Adipocyte (in vitro differentiated cells): Measurements from ENCODE around the gene ZNF512B.
A peak's percentile ranks its signal among the peaks of the same experiment; 100 is the strongest.

ENCODE experiments used
- DNase-seq: peaks from one replicate; pipeline ENCODE4 v3.0.0-alpha.2; 2015; ENCODE audit warnings: low read depth
- H3K27me3 ChIP-seq: replicated peaks from 2 replicates; pipeline ENCODE4 v1.7.0; 2013; ENCODE audit warnings: mild to moderate bottlenecking, low read length, moderate library complexity; ENCODE audit not compliant: control insufficient read depth, insufficient read depth
- H3K36me3 ChIP-seq: 2 replicates; pipeline ENCODE4 v1.7.0; 2013; ENCODE audit warnings: low read length, mild to moderate bottlenecking, moderate library complexity; ENCODE audit not compliant: control insufficient read depth, insufficient read depth, severe bottlenecking
- H3K4me1 ChIP-seq: 2 replicates; pipeline ENCODE4 v1.7.0; 2013; ENCODE audit warnings: mild to moderate bottlenecking, low read length, moderate library complexity; ENCODE audit not compliant: control insufficient read depth, insufficient read depth
- H3K4me3 ChIP-seq: 2 replicates; pipeline ENCODE4 v1.7.0; 2013; ENCODE audit warnings: mild to moderate bottlenecking, low read length, moderate library complexity
- H3K9ac ChIP-seq: 2 replicates; pipeline ENCODE4 v1.7.0; 2013; ENCODE audit warnings: mild to moderate bottlenecking, low read length, moderate library complexity
- H3K9me3 ChIP-seq: 2 replicates; pipeline ENCODE4 v1.7.0; 2013; ENCODE audit warnings: mild to moderate bottlenecking, low read length, moderate library complexity; ENCODE audit not compliant: control insufficient read depth

Gene ZNF512B

DNA sequence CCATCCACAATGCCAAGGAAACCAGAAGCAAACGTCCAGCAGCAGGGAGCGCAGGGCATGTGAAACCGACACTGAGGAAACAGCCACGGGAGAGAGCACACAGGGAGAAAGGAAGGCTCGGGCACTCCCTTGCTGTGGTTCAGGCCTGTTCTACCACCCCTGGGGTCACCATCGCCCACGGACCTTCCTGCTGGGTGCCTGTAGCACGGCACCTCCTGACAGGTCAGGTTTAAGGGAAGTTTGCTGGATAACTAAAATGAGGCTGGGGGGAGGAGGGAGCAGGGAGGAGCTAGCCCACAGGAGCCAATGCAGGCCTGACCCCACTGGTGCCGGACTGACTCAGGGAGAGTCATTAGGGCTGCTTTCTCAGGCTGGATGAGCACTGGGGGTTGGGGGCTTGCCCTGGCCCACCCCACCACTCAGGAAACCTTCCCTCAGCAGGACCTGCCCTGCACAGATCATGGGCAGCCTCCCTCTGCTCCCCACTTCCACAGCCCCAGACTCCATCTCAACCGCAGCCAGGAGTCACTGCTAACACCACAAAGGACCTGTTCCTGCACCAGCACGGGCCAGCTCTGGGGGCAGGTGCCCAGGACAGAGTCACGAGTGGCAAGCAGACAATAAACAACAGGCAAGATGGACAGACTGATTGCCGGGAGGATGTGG lies 15.8 kb downstream of the ZNF512B start:
- Histone ChIP-seq H3K27me3 (no peaks in the 10 kb centered on the region), H3K9me3 (no peaks in the 10 kb centered on the region), H3K9ac (peak overlapping the region; percentile 99), H3K4me3 (peak overlapping the region; percentile 93), H3K36me3 (peaks cover 1% of the 10 kb centered on the region), H3K4me1 (peaks cover 63% of the 10 kb centered on the region)
- DNase-seq, result no peak

DNA sequence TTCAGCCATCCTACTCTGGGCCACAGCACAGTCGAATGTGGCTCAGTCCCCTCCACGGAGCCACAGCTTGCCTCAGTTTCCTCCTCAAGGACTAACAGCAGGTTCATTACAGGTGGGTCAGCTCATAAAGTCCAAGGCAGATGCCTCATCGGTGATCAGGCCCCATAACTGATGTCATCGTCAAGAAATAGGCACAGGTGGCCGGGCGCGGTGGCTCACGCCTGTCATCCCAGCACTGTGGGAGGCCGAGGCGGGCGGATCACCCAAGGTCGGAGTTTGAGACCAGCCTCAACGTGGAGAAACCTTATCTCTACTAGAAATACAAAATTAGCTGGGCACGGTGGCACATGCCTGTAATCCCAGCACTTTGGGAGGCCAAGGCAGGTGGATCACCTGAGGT lies 17.0 kb downstream of the ZNF512B start:
- no peak overlapping the region for H3K4me3 ChIP-seq
- no peaks in the 10 kb centered on the region for H3K27me3 ChIP-seq
- peaks cover 61% of the 10 kb centered on the region for H3K4me1 ChIP-seq
- H3K36me3 ChIP-seq, result no peaks in the 10 kb centered on the region
- no peak overlapping the region for H3K9ac ChIP-seq
- H3K9me3 ChIP-seq, result no peaks in the 10 kb centered on the region
- DNase-seq, result no peak

DNA sequence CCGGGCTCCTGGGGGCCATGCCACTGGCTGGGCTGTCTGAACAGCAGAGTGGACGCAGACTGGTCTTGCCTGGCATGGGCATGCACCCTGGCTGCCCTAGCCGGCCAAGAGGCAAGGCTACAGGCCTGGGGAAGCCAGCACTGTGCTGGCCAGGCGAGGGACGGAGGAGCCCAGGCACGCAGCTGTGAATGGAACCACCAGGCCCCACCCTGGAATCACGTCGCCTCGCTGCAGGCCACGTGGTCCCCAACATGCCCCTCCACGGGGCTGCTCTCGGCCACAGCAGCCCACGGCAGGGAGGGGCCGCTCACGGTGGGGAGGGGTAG lies 17.6 kb downstream of the ZNF512B start:
- Histone ChIP-seq H3K4me3 (no peak overlapping the region), H3K36me3 (no peaks in the 10 kb centered on the region), H3K4me1 (peaks cover 56% of the 10 kb centered on the region), H3K9me3 (no peaks in the 10 kb centered on the region), H3K9ac (no peak overlapping the region), H3K27me3 (no peaks in the 10 kb centered on the region)
- no peak for DNase-seq

DNA sequence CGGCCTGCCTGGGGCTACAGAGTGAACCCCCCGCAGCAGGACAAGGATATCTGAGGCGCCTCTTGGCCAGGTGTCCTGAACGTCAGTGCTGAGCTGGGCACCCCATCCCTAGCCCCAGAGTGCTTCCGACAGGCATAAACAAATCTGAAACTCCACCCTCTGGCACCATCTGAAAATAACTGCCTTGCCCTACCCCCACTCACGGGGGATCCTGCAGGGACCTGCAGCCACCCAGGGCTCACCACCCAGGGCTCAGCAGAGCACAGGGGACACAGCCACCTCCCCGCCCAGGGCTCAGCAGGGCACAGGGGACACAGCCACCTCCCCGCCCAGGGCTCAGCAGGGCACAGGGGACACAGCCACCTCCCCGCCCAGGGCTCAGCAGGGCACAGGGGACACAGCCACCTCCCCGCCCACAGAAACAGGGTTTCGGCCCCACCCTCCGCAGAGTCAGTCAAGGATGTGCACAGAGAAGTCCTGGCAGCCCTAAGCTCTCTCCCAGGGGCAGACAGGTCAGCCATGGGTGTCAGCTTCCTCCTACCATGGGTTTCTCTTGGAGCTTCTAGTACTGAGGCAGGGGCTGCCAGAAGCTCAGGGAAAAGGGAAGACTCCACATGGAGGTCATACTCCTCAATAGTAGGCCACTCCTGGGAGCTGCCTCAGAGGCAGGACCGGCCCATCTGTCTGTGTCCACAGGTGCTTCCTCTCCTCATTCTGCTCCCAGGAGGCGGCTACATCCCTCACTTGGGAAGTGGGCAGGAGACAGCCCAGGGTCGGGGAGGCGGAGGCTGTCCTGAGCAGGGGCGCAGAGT lies 18.1 kb downstream of the ZNF512B start:
- peaks cover 51% of the 10 kb centered on the region for H3K4me1 ChIP-seq
- no peaks in the 10 kb centered on the region for H3K36me3 ChIP-seq
- DNase-seq, result no peak
- H3K9ac ChIP-seq, result peak overlapping the region; percentile 22
- H3K4me3 ChIP-seq, result no peak overlapping the region
- no peaks in the 10 kb centered on the region for H3K9me3 ChIP-seq
- H3K27me3 ChIP-seq, result no peaks in the 10 kb centered on the region

DNA sequence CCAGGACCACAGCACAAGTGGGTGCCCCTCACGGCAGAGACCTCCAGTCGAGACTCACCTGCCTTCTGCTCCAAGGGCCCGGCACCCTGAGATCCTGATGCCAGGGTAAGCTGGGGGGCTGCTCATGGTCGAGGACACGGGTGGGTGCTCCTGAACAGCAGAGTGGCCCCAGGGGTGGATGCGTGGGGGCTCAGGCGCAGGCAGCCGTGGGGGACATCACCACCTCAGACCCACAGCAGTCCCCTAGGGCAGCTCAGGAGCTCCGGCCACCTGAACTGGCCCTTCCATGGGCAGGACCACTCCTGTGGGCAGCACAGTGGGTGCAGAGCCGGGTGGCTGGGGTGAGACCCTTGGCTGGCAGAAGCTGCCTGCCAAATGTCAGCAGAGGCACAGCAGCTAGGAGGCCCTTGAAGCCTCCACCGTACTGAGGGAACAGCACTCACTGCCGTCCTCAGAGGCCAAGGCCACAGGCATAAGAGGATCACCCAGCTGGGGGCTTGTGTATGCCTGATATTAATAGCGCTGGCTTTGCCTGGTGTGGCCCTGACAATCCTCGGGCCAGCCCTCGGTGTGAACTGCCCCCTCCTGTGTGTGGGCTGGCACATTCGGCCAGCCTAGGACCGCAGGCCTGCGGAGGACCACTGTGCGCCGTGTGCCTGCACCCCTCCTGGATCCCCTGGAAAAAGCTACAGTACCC lies 18.9 kb downstream of the ZNF512B start:
- Histone ChIP-seq H3K9ac (peak overlapping the region; percentile 40), H3K27me3 (no peaks in the 10 kb centered on the region), H3K4me1 (peaks cover 51% of the 10 kb centered on the region)

DNA sequence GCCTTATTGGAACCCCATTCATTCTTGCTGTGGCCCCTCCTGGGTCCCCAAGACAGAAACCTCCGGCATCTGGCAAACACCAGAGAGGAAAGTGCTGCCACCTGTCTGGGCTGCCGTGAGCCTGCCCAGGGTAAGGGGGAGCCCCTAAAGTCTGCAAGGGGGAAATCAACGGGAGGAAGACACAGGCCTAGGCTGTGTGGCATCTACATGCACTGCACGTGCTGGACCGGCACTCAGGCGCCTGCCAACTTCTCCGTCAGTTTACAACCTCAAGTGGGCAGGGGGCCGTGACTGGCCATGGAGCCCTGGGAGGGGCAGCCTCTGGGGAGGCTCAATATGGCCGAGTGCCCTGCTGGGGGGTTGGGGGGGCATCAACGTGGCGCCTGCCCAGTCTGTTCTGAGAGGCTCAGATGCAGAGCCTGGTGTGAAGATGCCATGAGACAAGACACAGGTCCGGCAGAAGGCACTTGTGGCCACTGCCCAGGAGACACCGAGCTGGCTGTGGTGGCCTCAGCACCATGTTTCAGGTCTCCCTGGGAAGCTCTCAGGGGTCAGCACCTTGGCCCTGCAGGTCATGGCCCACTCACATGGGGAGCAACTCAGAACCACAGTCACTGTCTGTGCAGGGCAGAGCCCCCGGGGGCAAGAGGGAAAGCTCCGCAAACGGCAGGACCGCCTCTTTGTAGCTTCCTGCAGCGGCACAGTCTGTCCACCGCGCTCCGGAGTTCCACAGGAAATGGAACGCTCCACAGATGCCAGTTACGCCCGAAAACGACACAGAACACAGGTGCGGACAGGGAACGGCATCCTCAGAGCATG lies 21.9 kb downstream of the ZNF512B start:
- no peak overlapping the region for H3K4me3 ChIP-seq
- no peak overlapping the region for H3K9ac ChIP-seq
- H3K4me1 ChIP-seq, result peaks cover 33% of the 10 kb centered on the region
- no peak for DNase-seq
- H3K27me3 ChIP-seq, result no peaks in the 10 kb centered on the region
- peaks cover 32% of the 10 kb centered on the region for H3K36me3 ChIP-seq
- H3K9me3 ChIP-seq, result no peaks in the 10 kb centered on the region

More for the DNA sequence above, 18.9 kb downstream of the ZNF512B start:
- no peak for DNase-seq
- no peaks in the 10 kb centered on the region for H3K9me3 ChIP-seq
- H3K4me3 ChIP-seq, result no peak overlapping the region
- peaks cover 4% of the 10 kb centered on the region for H3K36me3 ChIP-seq

DNA sequence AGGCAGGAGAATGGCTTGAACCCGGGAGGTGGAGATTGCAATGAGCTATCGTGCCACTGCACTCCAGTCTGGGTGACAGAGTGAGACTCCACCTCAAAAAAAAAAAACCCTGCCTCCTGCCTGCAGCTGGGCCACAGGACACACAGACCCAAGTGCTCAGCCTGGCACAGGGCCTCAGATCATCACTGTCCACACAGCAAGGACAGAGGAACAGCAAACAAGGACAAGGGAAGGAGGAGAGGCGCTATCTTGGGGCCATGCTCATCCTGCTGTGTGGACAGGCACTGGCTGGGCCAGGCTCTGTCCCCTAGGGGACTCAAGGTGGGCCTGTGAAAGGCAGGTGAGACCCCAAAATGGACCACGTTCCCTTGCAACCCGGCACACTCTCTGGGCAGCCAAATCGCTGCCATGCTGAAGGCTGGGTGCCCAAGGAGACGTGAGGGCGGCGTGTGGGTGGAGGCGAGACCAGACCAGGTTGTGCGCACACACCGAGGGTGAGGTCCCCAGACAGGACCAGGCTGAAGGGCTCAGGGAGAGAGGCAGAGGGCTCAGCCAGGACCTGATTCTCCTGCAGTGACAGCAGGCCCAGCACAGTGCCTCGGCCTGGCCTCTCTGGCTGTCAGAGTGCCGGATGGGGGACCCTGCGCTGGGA lies 22.6 kb downstream of the ZNF512B start:
- Histone ChIP-seq H3K9ac (no peak overlapping the region), H3K9me3 (no peaks in the 10 kb centered on the region), H3K4me1 (peaks cover 33% of the 10 kb centered on the region), H3K27me3 (no peaks in the 10 kb centered on the region), H3K36me3 (peaks cover 34% of the 10 kb centered on the region), H3K4me3 (no peak overlapping the region)
- DNase-seq, result no peak

DNA sequence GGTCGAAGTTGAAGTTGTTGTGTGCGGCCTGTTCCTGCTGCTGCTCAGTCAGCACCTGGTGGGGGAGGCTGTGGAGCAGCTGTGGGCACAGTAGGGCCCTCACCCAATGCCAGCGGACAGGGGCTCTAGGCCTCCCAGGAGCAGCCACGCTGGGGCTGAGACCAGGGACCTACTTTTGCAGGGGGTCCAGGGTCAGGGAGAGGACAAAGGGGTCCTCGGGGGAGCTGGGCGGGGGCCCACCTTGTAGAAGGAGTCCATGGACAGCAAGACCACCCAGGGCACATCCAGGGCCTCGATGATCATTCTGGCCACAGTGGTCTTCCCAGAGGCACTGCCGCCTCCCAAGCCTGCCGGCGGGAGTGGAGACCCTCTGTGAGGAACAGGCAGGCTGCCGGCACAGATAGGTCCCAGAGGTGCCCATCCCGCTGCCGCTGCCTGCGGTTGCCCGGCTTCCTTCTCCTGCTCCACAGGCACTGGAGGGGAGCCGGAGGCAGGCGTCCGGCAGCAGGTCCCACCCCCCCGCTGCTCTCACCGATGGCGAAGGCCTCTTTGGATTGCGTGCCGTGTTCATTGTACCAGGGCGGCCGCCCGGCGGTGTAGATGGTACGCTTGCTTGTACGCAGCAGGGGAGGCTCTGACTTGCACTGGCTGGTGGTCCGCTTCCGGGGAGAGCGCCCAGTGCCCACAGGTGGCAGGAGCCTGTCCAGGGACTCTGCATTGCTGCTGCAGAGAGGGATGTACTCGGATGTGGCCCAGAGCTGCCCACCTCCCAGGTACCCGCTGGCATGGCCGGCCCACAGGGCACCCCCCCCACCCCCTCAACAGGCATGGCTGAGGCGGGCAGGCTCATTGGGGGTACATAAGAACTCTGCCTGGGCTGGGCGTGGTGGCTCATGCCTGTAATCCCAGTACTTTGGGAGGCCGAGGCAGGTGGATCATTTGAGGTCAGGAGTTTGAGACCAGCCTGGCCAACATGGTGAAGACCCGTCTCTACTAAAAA lies 23.5 kb downstream of the ZNF512B start:
- DNase-seq, result no peak
- H3K4me3 ChIP-seq, result no peak overlapping the region
- no peak overlapping the region for H3K9ac ChIP-seq
- peaks cover 31% of the 10 kb centered on the region for H3K4me1 ChIP-seq
- peaks cover 36% of the 10 kb centered on the region for H3K36me3 ChIP-seq
- H3K9me3 ChIP-seq, result no peaks in the 10 kb centered on the region
- no peaks in the 10 kb centered on the region for H3K27me3 ChIP-seq

DNA sequence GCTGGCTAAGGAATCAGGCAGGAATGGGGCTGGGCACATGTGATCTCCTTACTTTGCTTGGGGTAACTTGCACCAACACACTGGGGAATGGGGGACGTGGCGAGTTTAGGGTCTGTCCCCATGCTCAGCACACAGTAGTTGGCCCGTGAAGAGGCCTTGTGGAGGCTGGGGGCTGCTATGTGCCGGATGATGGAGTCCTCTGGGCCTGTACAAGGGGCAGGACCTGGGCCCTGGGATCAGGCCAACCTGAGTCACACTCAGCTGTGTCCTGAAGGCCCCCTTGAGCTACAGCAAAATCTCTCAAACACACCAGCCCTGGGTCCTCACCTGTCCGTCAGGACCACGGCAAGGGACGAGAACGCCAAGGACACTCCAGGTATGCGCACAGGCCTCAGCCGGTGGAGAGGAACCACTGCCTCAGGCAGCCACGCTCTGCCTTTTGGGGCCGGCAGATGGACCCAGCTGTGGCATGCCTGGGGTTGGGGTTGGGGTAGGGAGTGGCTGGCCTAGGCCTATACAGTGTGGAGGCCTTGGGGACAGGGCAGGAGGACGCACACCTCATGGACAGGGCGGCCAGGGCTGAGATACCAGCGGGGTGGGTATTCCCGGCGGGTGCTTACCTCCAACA lies 24.6 kb downstream of the ZNF512B start:
- no peak for DNase-seq
- no peak overlapping the region for H3K9ac ChIP-seq
- H3K36me3 ChIP-seq, result peaks cover 47% of the 10 kb centered on the region
- H3K4me3 ChIP-seq, result no peak overlapping the region
- no peaks in the 10 kb centered on the region for H3K27me3 ChIP-seq
- H3K4me1 ChIP-seq, result peaks cover 20% of the 10 kb centered on the region
- no peaks in the 10 kb centered on the region for H3K9me3 ChIP-seq
